Heart left ventricle (tissue), 13 donors: ENCODE results near the gene TC2N.

Source experiments
- CTCF ChIP-seq, 12 donors: fragments of 200-600 bp; sonication (generic) in 4 of 12; IDR thresholded peaks; one replicate each; pipeline versions ENCODE4 v1.5.0 to v1.8.0; 2018 to 2022; ENCODE audit warnings: antibody characterized with exemption in 12 of 12, mild to moderate bottlenecking in 5 of 12
- POLR2A ChIP-seq, 2 donors: fragments of 450-650 bp; IDR thresholded peaks; one replicate each; pipeline ENCODE4 v1.6.1; 2017; ENCODE audit warnings: antibody characterized with exemption in 2 of 2, mild to moderate bottlenecking in 2 of 2, moderate library complexity in 2 of 2
- donor health status: ischemic (EF 13 %, LVEDD 7.1; RV severe dilation, severe dysfunction).
- donor health status: DM: no; HTN: yes; CAD: no.
- donor health status: DM: no; HTN: no; CAD: no.
- donor health status: ischemic (EF 25% LVEDD 6.9; RV normal size, moderate dysfunction).
- donor health status: ischemic (EF 25% LVEDD 5.7; RV mildly dilated, moderate dysfunction).
- donor health status: ischemic (EF 35%, LVEDD 5.7; RV mildly dilated, moderate dysfunction).
- donor health status: nonischemic (EF 11% LVEDD 7.7; RV severe dilation, severe dysfunction).
- donor health status: DM: yes; HTN: yes; CAD: no.
- donor health status: PGD.
- donor health status: ischemic (EF 29% LVEDD 5.4; RV normal size, mild dysfunction).
- donor health status: nonischemic (EF 23%, LVEDD 6.1; RV moderate dilation, normal function).

GRCh38 chr14:91742621-91743304, 124.6 kb downstream of the TC2N start:
- TF ChIP-seq POLR2A (IDR thresholded peaks at IDR 0.05) (no peak), CTCF (IDR thresholded peaks at IDR 0.05) (no peak)
